GM18870 (cell line): ENCODE data around the gene KCNT2.
"Not testable (repeated sequence)": the region's sequence is repeated elsewhere in the genome, so short reads cannot be mapped to it uniquely, and the experiment has no call there.

Experiments
- ATAC-seq: cut with Tn5 transposase; IDR thresholded peaks from one replicate; pipeline ENCODE4 v1.9.1; 2021; ENCODE audit warnings: moderate library complexity; ENCODE audit not compliant: unreplicated experiment

KCNT2 gene

GRCh38 chr1:196608390-196609369 is at the start of gene KCNT2:
Gene KCNT2 (minus strand): TSS chr1:196608440. CDS start chr1:196608309, 131 bp downstream.
- peak; percentile 40 for ATAC-seq

- ATAC-seq = no peak
These were observed 47.3 kb upstream of the KCNT2 start for GRCh38 chr1:196655494-196655893.

GRCh38 chr1:196655071-196655470 is 46.8 kb upstream of the KCNT2 start:
- no peak for ATAC-seq

GRCh38 chr1:196654271-196654670 is 46.0 kb upstream of the KCNT2 start:
- no peak for ATAC-seq

- no peak for ATAC-seq
These were observed 43.5 kb upstream of the KCNT2 start, which contains the start of gene CFH for GRCh38 chr1:196651637-196652215. Gene CFH (plus strand): TSS chr1:196652043. CDS start chr1:196652118, 75 bp downstream.

- ATAC-seq = no peak
These were observed 42.8 kb upstream of the KCNT2 start for GRCh38 chr1:196651079-196651478.

- ATAC-seq = no peak
These were observed 42.2 kb upstream of the KCNT2 start for GRCh38 chr1:196650403-196650802.

- no peak for ATAC-seq
These were observed 41.8 kb upstream of the KCNT2 start for GRCh38 chr1:196649990-196650389.

GRCh38 chr1:196640976-196641375 is 32.7 kb upstream of the KCNT2 start:
- no peak for ATAC-seq

GRCh38 chr1:196639291-196639690 is 31.1 kb upstream of the KCNT2 start:
- ATAC-seq = not testable (repeated sequence)

GRCh38 chr1:196638466-196638865 is 30.2 kb upstream of the KCNT2 start:
- no peak for ATAC-seq

GRCh38 chr1:196637606-196638005 is 29.4 kb upstream of the KCNT2 start:
- no peak for ATAC-seq

GRCh38 chr1:196628838-196629237 is 20.6 kb upstream of the KCNT2 start:
- ATAC-seq = no peak

GRCh38 chr1:196623079-196623478 is 14.8 kb upstream of the KCNT2 start:
- no peak for ATAC-seq

- ATAC-seq = no peak
These were observed 11.5 kb upstream of the KCNT2 start for GRCh38 chr1:196619721-196620120.

- no peak for ATAC-seq
These were observed 3.6 kb upstream of the KCNT2 start for GRCh38 chr1:196611873-196612272.

- ATAC-seq = no peak
These were observed 1.1 kb upstream of the KCNT2 start for GRCh38 chr1:196609370-196609737.

GRCh38 chr1:196607981-196608380 is 259 bp downstream of the KCNT2 start:
- no peak for ATAC-seq

- no peak for ATAC-seq
These were observed 4.6 kb downstream of the KCNT2 start for GRCh38 chr1:196603651-196604050.

- ATAC-seq = no peak
These were observed 9.1 kb downstream of the KCNT2 start for GRCh38 chr1:196598942-196599748.

GRCh38 chr1:196594700-196595099 is 13.5 kb downstream of the KCNT2 start:
- ATAC-seq = no peak
